ENCODE data around the gene ELMO1. TPM values are rescaled to one million over a fixed set of nuclear protein-coding genes. Genes with fewer than 3 reads are reported as not detected.
A peak's percentile ranks its signal among the peaks of the same experiment; 100 is the strongest.

The ELMO1 gene
- total and polyA plus RNA-seq, 10 of the 15 experiments (the other 5 are each of a cell fraction or from before 2014, with no cell fraction given): 22.6 to 85.9 (median 56.6) TPM

DNA sequence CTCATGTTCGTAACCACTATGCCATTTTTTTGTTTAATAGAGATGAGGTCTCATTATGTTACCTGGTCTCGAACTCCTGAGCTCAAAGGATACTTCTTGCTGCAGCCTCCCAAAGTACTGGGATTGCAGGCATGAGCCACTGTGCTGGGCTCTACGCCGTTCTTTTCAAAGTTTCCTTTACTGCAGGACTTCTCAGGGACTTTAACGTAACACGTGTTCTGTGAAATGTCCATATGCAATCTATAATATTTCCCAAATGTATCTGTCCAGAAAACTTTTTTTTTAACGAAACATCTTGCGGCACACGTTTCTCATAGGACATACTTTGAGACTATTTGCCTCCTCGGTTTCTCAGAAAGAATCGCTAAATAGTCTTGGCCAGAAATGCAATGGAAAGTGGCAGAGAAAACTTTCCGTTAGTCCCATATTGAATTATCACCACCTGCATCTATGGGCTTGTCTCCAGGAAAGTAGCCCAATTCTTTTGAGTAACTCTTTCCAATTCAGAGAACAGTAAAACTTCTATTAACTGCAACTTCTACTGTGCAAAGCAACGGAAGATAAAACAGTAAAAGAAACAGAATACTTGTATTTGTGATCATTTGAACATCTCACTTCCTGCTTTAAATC, 96.3 kb downstream of the ELMO1 start:
- H3K4me2 ChIP-seq (ENCODE audit: control insufficient read depth, insufficient read depth): peak overlapping the region; percentile 67
- ATAC-seq: no peak
- H3K79me2 ChIP-seq (ENCODE audit: control insufficient read depth, insufficient read depth, low read length): no peaks in the 10 kb centered on the region
- H4K20me1 ChIP-seq (ENCODE audit: control insufficient read depth, insufficient read depth): no peaks in the 10 kb centered on the region
- intact Hi-C loops (cut with micrococcal nuclease; ENCODE audit: unreplicated experiment): loop anchor here (2.0 to 10.0 kb wide), 4 partner anchors 96 to 480 kb away; partner anchors contain the start of gene ELMO1
- no peak for FAIRE-seq
- no peaks in the 10 kb centered on the region for H3K36me3 ChIP-seq (ENCODE audit: control insufficient read depth in 2 of 2, insufficient read depth in 2 of 2, low read length in 1 of 2)
- H3K4me1 ChIP-seq (ENCODE audit: control insufficient read depth, insufficient read depth, low read length): peaks cover 17% of the 10 kb centered on the region
- WGBS (ENCODE audit: insufficient coverage, insufficient replicate concordance, low lambda C conversion rate, missing lambda C conversion rate): 67% methylated on average over 13 of the region's 13 CpGs
- DNase-seq (ENCODE audit: low read depth, low spot score): no peak
- no peaks in the 10 kb centered on the region for H3K27me3 ChIP-seq (replicated peaks in 1 of 2; ENCODE audit: control insufficient read depth in 2 of 2, insufficient read depth in 2 of 2, low read length in 1 of 2)
- H3K4me3 ChIP-seq: no peak overlapping the region
- SMC1A ChIA-PET (ENCODE audit: uncharacterized antibody, unreplicated experiment): interaction anchor here (0.7 to 5.1 kb wide), 27 partner anchors 8 to 480 kb away, joined by 3 to 122 read pairs (median 8); no protein-coding TSS in a partner anchor
- no TSS peak for BruUV-seq (replicated peaks)
- POLR2A ChIA-PET: interaction anchor here (1.3 to 1.6 kb wide), 2 partner anchors 10 to 144 kb away, joined by 3 to 5 read pairs; no protein-coding TSS in a partner anchor
- RAD21 ChIA-PET (ENCODE audit: unreplicated experiment): interaction anchor here (0.9 to 5.8 kb wide), 17 partner anchors 8 to 378 kb away, joined by 3 to 100 read pairs (median 8); no protein-coding TSS in a partner anchor
- in situ Hi-C loops (cut with MboI): loop anchor here (10.0 kb wide), 1 partner anchor 118 kb away; no protein-coding TSS in a partner anchor
- no peak overlapping the region for H3K9ac ChIP-seq (ENCODE audit: control insufficient read depth, insufficient read depth, low read length)
- TF ChIP-seq, protein P1, sequence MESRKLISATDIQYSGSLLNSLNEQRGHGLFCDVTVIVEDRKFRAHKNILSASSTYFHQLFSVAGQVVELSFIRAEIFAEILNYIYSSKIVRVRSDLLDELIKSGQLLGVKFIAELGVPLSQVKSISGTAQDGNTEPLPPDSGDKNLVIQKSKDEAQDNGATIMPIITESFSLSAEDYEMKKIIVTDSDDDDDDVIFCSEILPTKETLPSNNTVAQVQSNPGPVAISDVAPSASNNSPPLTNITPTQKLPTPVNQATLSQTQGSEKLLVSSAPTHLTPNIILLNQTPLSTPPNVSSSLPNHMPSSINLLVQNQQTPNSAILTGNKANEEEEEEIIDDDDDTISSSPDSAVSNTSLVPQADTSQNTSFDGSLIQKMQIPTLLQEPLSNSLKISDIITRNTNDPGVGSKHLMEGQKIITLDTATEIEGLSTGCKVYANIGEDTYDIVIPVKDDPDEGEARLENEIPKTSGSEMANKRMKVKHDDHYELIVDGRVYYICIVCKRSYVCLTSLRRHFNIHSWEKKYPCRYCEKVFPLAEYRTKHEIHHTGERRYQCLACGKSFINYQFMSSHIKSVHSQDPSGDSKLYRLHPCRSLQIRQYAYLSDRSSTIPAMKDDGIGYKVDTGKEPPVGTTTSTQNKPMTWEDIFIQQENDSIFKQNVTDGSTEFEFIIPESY (IDR thresholded peaks at IDR 0.05): no peak
- TF ChIP-seq GABPA (IDR thresholded peaks at IDR 0.05; ENCODE audit: low read depth): no peak
- TF ChIP-seq, protein P2, sequence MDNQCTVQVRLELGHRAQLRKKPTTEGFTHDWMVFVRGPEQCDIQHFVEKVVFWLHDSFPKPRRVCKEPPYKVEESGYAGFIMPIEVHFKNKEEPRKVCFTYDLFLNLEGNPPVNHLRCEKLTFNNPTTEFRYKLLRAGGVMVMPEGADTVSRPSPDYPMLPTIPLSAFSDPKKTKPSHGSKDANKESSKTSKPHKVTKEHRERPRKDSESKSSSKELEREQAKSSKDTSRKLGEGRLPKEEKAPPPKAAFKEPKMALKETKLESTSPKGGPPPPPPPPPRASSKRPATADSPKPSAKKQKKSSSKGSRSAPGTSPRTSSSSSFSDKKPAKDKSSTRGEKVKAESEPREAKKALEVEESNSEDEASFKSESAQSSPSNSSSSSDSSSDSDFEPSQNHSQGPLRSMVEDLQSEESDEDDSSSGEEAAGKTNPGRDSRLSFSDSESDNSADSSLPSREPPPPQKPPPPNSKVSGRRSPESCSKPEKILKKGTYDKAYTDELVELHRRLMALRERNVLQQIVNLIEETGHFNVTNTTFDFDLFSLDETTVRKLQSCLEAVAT (IDR thresholded peaks at IDR 0.05): no peak
- TF ChIP-seq, protein P3, sequence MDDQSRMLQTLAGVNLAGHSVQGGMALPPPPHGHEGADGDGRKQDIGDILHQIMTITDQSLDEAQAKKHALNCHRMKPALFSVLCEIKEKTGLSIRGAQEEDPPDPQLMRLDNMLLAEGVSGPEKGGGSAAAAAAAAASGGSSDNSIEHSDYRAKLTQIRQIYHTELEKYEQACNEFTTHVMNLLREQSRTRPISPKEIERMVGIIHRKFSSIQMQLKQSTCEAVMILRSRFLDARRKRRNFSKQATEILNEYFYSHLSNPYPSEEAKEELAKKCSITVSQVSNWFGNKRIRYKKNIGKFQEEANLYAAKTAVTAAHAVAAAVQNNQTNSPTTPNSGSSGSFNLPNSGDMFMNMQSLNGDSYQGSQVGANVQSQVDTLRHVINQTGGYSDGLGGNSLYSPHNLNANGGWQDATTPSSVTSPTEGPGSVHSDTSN (IDR thresholded peaks at IDR 0.05; ENCODE audit: insufficient replicate concordance, low read depth, low read length): no peak
- TF ChIP-seq KLF5 (IDR thresholded peaks at IDR 0.05; ENCODE audit: partially characterized antibody): no peak
- no peak for TF ChIP-seq PAX8 (IDR thresholded peaks at IDR 0.05)
- TF ChIP-seq ETV6 (conservative IDR thresholded peaks at IDR 0.05 in 1 of 2, IDR thresholded peaks at IDR 0.05 in 1 of 2; ENCODE audit: borderline replicate concordance in 1 of 2, low read depth in 1 of 2): no peak
- no peak for TF ChIP-seq RFX5 (IDR thresholded peaks at IDR 0.05; ENCODE audit: low read depth, low read length)
- no peak for TF ChIP-seq POLR2A (IDR thresholded peaks at IDR 0.05; ENCODE audit: low read depth, low read length)
- TF ChIP-seq CHD2 (IDR thresholded peaks at IDR 0.05; ENCODE audit: borderline replicate concordance, low read depth, low read length): no peak
- H3K9me3 ChIP-seq (replicated peaks; ENCODE audit: control insufficient read depth, insufficient read depth, low read length): no peaks in the 10 kb centered on the region
- H3K27ac ChIP-seq (ENCODE audit: control insufficient read depth, insufficient read depth): no peak overlapping the region
- no peak overlapping the region for H2AFZ ChIP-seq (ENCODE audit: control insufficient read depth, low read depth, low read length)
- CTCF ChIA-PET: interaction anchor here (0.9 to 19.0 kb wide), 38 partner anchors 10 to 502 kb away, joined by 3 to 298 read pairs (median 4); no protein-coding TSS in a partner anchor

Measured in GM12878 (cell line).